Naive thymus-derived CD4-positive, alpha-beta T cell (primary cell): ENCODE results near the gene MPZL3. TPM values are rescaled to one million over a fixed set of nuclear protein-coding genes. Genes with fewer than 3 reads are reported as not detected.

Source experiments
- ATAC-seq: fragments of 150-1000 bp; cut with Tn5 transposase; 2 replicates; pipeline ENCODE4 v1.10.0; 2021; ENCODE audit warnings: mild to moderate bottlenecking, moderate library complexity
- CTCF ChIA-PET: fragments of 350-600 bp; sonication (Branson Sonifier 250); formaldehyde crosslinking; loops from one replicate; lab custom pipeline; 2021; ENCODE audit warnings: antibody characterized with exemption; lab: Charles Lee
- POLR2A ChIA-PET: fragments of 350-600 bp; sonication (Branson Sonifier 250); formaldehyde crosslinking; loops from one replicate; lab custom pipeline; 2021; ENCODE audit warnings: antibody characterized with exemption, inconsistent platforms; lab: Charles Lee
- DNase-seq, 9 donors: peaks; one replicate each; pipeline versions ENCODE4 v3.0.0 to v3.0.0-alpha.2; 2020 to 2022; ENCODE audit warnings: mixed read lengths in 1 of 9
- H3K27ac ChIP-seq: one replicate; pipeline ENCODE4 v1.7.0; 2013; ENCODE audit warnings: mild to moderate bottlenecking, low read depth, low read length, moderate library complexity
- H3K27me3 ChIP-seq, 2 donors: one replicate each; pipeline ENCODE4 v1.7.0; 2013; ENCODE audit warnings: low read length in 2 of 2, mild to moderate bottlenecking in 2 of 2, moderate library complexity in 2 of 2; ENCODE audit not compliant: control insufficient read depth in 2 of 2, insufficient read depth in 2 of 2
- H3K36me3 ChIP-seq, 3 experiments: 1 replicate in 2 of 3; 2 replicates in 1 of 3; pipeline ENCODE4 v1.7.0; 2013; ENCODE audit warnings: low read length in 3 of 3, mild to moderate bottlenecking in 3 of 3, moderate library complexity in 1 of 3; ENCODE audit not compliant: insufficient read depth in 3 of 3, control insufficient read depth in 2 of 3
- H3K4me1 ChIP-seq, 2 donors: one replicate each; pipeline ENCODE4 v1.7.0; 2013; ENCODE audit warnings: low read length in 2 of 2, mild to moderate bottlenecking in 2 of 2, moderate library complexity in 1 of 2; ENCODE audit not compliant: control insufficient read depth in 2 of 2, insufficient read depth in 2 of 2
- H3K4me3 ChIP-seq: 2 replicates; pipeline ENCODE4 v1.7.0; 2013; ENCODE audit warnings: mild to moderate bottlenecking, low read length
- H3K9me3 ChIP-seq, 3 experiments: 1 replicate in 2 of 3; 2 replicates in 1 of 3; pipeline ENCODE4 v1.7.0; 2013; ENCODE audit warnings: low read length in 3 of 3; ENCODE audit not compliant: control insufficient read depth in 2 of 3
- H3K27ac Mint-ChIP-seq, 9 donors: one replicate each; pipeline ENCODE4 v1.8.0; 2020 to 2022; ENCODE audit warnings: mixed read lengths in 9 of 9, mild to moderate bottlenecking in 8 of 9, moderate library complexity in 5 of 9, inconsistent platforms in 2 of 9
- H3K27me3 Mint-ChIP-seq, 5 donors: one replicate each; pipeline ENCODE4 v1.8.0; 2021 to 2022; ENCODE audit warnings: mixed read lengths in 5 of 5, mild to moderate bottlenecking in 1 of 5
- H3K36me3 Mint-ChIP-seq, 5 donors: one replicate each; pipeline ENCODE4 v1.8.0; 2020 to 2022; ENCODE audit warnings: mixed read lengths in 5 of 5, mild to moderate bottlenecking in 3 of 5, inconsistent platforms in 1 of 5
- H3K4me1 Mint-ChIP-seq, 7 donors: one replicate each; pipeline ENCODE4 v1.8.0; 2020 to 2022; ENCODE audit warnings: mixed read lengths in 7 of 7, mild to moderate bottlenecking in 3 of 7, inconsistent platforms in 1 of 7
- H3K4me3 Mint-ChIP-seq, 10 donors: one replicate each; pipeline ENCODE4 v1.8.0; 2020 to 2022; ENCODE audit warnings: mild to moderate bottlenecking in 10 of 10, mixed read lengths in 10 of 10, moderate library complexity in 6 of 10, inconsistent platforms in 2 of 10
- H3K9me3 Mint-ChIP-seq, 11 donors: one replicate each; pipeline ENCODE4 v1.8.0; 2020 to 2022; ENCODE audit warnings: mixed read lengths in 11 of 11, mild to moderate bottlenecking in 4 of 11, inconsistent platforms in 1 of 11, moderate library complexity in 1 of 11
- intact Hi-C, 2 donors: fragments of 100-400 bp; cut with micrococcal nuclease; formaldehyde crosslinking; loops; one replicate each; pipeline ENCODE4 v1.15.1; 2023
- polyA plus RNA-seq, 2 donors: library from polyadenylated mRNA; unstranded; fragments of 300-500 nt; fragmentation: Illumina TruSeq; gene quantifications; one replicate each; pipeline ENCODE4 v1.2.3, GENCODE V29; 2021
- total RNA-seq, 6 experiments: library from RNA in 5 of 6; stranded (reverse) in 5 of 6; gene quantifications; 1 replicate in 5 of 6; 2 replicates in 1 of 6; pipeline ENCODE4 v1.2.3 and lab custom pipeline; 2021 to 2026

Gene MPZL3
- total and polyA plus RNA-seq, 7 experiments from 2014 or later: 3.6 to 17.4 (median 14.2) TPM

DNA sequence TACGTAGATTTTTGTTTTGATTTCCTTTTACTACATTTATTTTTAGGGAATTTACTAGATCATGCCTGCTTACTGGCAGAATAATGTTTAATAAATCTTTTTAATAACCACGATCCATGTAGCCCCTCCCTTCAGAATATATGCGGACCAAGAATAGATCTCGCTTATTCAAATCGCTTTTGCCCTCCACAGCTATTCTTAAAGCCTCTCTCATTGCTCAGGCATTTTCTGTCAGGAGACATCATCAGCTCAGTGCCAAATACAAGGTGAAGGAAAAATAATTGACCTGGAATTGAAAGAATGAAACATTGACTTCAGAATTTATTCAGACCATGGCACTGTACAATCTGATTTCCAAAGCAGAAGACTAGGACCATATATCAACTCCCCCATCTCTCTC, 17.3 kb downstream of the MPZL3 start:
- peaks cover 3 to 37% (median 18%) of the 10 kb centered on the region in 5 donors for H3K36me3 Mint-ChIP-seq
- Histone ChIP-seq H3K9me3 (no peaks in the 10 kb centered on the region), H3K4me1 (peaks cover 21 to 29% of the 10 kb centered on the region in 2 donors), H3K27me3 (no peaks in the 10 kb centered on the region), H3K27ac (no peak overlapping the region), H3K4me3 (no peak overlapping the region), H3K36me3 (peaks cover 0 to 33% (median 14%) of the 10 kb centered on the region in 3 experiments)
- no peaks in the 10 kb centered on the region for H3K27me3 Mint-ChIP-seq
- intact Hi-C loops: no loop called here
- H3K9me3 Mint-ChIP-seq: no peaks in the 10 kb centered on the region
- DNase-seq (no peak), ATAC-seq (no peak)
- peaks cover 6 to 33% (median 17%) of the 10 kb centered on the region in 7 donors for H3K4me1 Mint-ChIP-seq
- ChIA-PET POLR2A (interaction anchor here (1.1 to 1.3 kb wide), 2 partner anchors 10 to 11 kb away, joined by 3 read pairs; partner anchors contain the start of gene JAML), CTCF (no interaction called here)
- H3K4me3 Mint-ChIP-seq: no peak overlapping the region
- peak overlapping the region in 3 of 9 donors; percentile 3 to 65 (median 35) for H3K27ac Mint-ChIP-seq

- Mint-ChIP-seq H3K9me3 (no peaks in the 10 kb centered on the region), H3K27ac (peak overlapping the region in 4 of 9 donors; percentile 30 to 58 (median 43)), H3K27me3 (no peaks in the 10 kb centered on the region), H3K36me3 (peaks cover 3 to 41% (median 18%) of the 10 kb centered on the region in 5 donors), H3K4me1 (peaks cover 6 to 23% (median 13%) of the 10 kb centered on the region in 7 donors), H3K4me3 (no peak overlapping the region)
- H3K9me3 ChIP-seq: no peaks in the 10 kb centered on the region
- DNase-seq: no peak
- intact Hi-C loops: loop anchor here in 1 of 2 donors (1.0 kb wide), 1 partner anchor 10 kb away; no protein-coding TSS in a partner anchor
- POLR2A ChIA-PET: interaction anchor here (1.1 to 1.3 kb wide), 2 partner anchors 9 to 12 kb away, joined by 3 read pairs; partner anchors contain the start of gene JAML
- no peak overlapping the region for H3K27ac ChIP-seq
- no peak for ATAC-seq
- H3K27me3 ChIP-seq: no peaks in the 10 kb centered on the region
- H3K36me3 ChIP-seq: peaks cover 0 to 33% (median 14%) of the 10 kb centered on the region in 3 experiments
- H3K4me3 ChIP-seq: no peak overlapping the region
- CTCF ChIA-PET: no interaction called here
- H3K4me1 ChIP-seq: peaks cover 21 to 29% of the 10 kb centered on the region in 2 donors
Observed at GRCh38 chr11:118233850-118234249, 18.3 kb downstream of the MPZL3 start.

DNA sequence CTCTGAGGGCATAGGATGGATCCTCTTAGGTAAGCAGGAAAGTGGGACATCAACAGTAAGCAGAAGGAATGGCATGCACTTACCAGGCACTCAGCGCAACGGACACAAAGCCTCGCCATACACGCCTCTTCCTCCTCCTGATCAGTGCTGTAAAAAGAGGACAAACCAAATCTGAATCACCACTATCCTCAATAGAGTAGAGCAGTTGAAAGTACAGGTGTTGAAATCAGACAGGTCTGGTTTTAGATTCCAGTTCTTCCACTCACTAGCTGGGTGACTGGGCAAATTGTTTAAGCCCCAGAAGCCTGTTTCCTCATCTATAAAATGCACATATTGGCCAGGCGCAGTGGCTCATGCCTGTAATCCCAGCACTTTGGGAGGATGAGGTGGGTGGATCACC, 18.8 kb downstream of the MPZL3 start:
- ATAC-seq (no peak), DNase-seq (no peak)
- Mint-ChIP-seq H3K27me3 (no peaks in the 10 kb centered on the region), H3K4me1 (peaks cover 5 to 22% (median 13%) of the 10 kb centered on the region in 7 donors), H3K27ac (peak overlapping the region in 4 of 9 donors; percentile 2 to 51 (median 18)), H3K4me3 (no peak overlapping the region), H3K9me3 (no peaks in the 10 kb centered on the region), H3K36me3 (peaks cover under 1 to 39% (median 18%) of the 10 kb centered on the region in 5 donors)
- CTCF ChIA-PET: no interaction called here
- no peaks in the 10 kb centered on the region for H3K27me3 ChIP-seq
- H3K4me3 ChIP-seq: no peak overlapping the region
- H3K27ac ChIP-seq: no peak overlapping the region
- intact Hi-C loops: loop anchor here in 1 of 2 donors (1.0 kb wide), 1 partner anchor 9 kb away; no protein-coding TSS in a partner anchor
- H3K36me3 ChIP-seq: peaks cover 0 to 33% (median 14%) of the 10 kb centered on the region in 3 experiments
- POLR2A ChIA-PET: interaction anchor here (1.3 kb wide), 1 partner anchor 9 kb away, joined by 5 read pairs; the partner anchor contains the start of gene JAML
- peaks cover 25 to 29% of the 10 kb centered on the region in 2 donors for H3K4me1 ChIP-seq
- no peaks in the 10 kb centered on the region for H3K9me3 ChIP-seq

GRCh38 chr11:118232659-118233058, 19.5 kb downstream of the MPZL3 start:
- intact Hi-C loops: loop anchor here in 1 of 2 donors (1.0 kb wide), 1 partner anchor 8 kb away; no protein-coding TSS in a partner anchor
- Histone ChIP-seq H3K9me3 (no peaks in the 10 kb centered on the region), H3K27ac (no peak overlapping the region), H3K4me1 (peaks cover 32 to 34% of the 10 kb centered on the region in 2 donors), H3K36me3 (peaks cover 0 to 33% (median 14%) of the 10 kb centered on the region in 3 experiments), H3K4me3 (no peak overlapping the region), H3K27me3 (no peaks in the 10 kb centered on the region)
- peak in 1 of 9 donors; percentile 50 for DNase-seq
- H3K4me3 Mint-ChIP-seq: no peak overlapping the region
- peaks cover 7 to 26% (median 16%) of the 10 kb centered on the region in 7 donors for H3K4me1 Mint-ChIP-seq
- ATAC-seq: no peak
- peaks cover 0 to 39% (median 18%) of the 10 kb centered on the region in 5 donors for H3K36me3 Mint-ChIP-seq
- ChIA-PET CTCF (no interaction called here), POLR2A (interaction anchor here (1.3 kb wide), 1 partner anchor 9 kb away, joined by 5 read pairs; the partner anchor contains the start of gene JAML)
- no peaks in the 10 kb centered on the region for H3K27me3 Mint-ChIP-seq
- H3K9me3 Mint-ChIP-seq: no peaks in the 10 kb centered on the region
- peak overlapping the region in 5 of 9 donors; percentile 30 to 71 (median 58) for H3K27ac Mint-ChIP-seq

DNA sequence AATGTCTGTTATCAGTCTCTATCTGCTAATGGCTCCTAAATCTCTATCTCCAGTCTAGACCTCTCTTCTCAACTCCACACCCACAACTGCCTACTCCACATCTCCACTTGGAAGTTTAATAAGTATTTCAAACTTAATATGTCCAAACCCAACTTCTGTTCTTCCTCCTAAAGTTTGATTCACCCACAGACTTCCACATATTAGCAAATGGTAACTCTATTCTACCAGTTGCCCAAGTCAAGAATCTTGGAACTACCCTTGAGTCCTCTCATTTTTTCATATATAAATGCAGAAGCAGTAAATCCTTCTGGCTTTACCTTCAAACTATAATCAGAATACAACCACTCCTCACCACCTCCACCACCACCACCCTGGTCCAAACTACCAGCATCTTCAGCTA, 20.7 kb downstream of the MPZL3 start:
- H3K9me3 ChIP-seq: no peaks in the 10 kb centered on the region
- no peak overlapping the region for H3K27ac ChIP-seq
- ChIA-PET POLR2A (no interaction called here), CTCF (no interaction called here)
- Mint-ChIP-seq H3K27me3 (no peaks in the 10 kb centered on the region), H3K9me3 (no peaks in the 10 kb centered on the region), H3K4me1 (peaks cover 6 to 38% (median 23%) of the 10 kb centered on the region in 7 donors), H3K36me3 (peaks cover 0 to 45% (median 18%) of the 10 kb centered on the region in 5 donors), H3K27ac (no peak overlapping the region), H3K4me3 (no peak overlapping the region)
- H3K36me3 ChIP-seq: peaks cover 0 to 27% (median 8%) of the 10 kb centered on the region in 3 experiments
- H3K27me3 ChIP-seq: no peaks in the 10 kb centered on the region
- intact Hi-C loops: no loop called here
- DNase-seq (no peak), ATAC-seq (no peak)
- H3K4me3 ChIP-seq: no peak overlapping the region
- peaks cover 44 to 46% of the 10 kb centered on the region in 2 donors for H3K4me1 ChIP-seq

GRCh38 chr11:118230088-118230487, 22.1 kb downstream of the MPZL3 start:
- ATAC-seq (peak; percentile 61), DNase-seq (peak in 6 of 9 donors; percentile 47 to 65 (median 56))
- POLR2A ChIA-PET: interaction anchor here (0.8 to 1.8 kb wide), 12 partner anchors 10 to 75 kb away, joined by 3 to 8 read pairs (median 4); partner anchors contain the start of gene CD3E
- Mint-ChIP-seq H3K27ac (no peak overlapping the region), H3K4me3 (peak overlapping the region in 6 of 10 donors; percentile 7 to 69 (median 47)), H3K4me1 (peaks cover 7 to 44% (median 34%) of the 10 kb centered on the region in 7 donors), H3K36me3 (peaks cover 0 to 47% (median 10%) of the 10 kb centered on the region in 5 donors), H3K27me3 (no peaks in the 10 kb centered on the region), H3K9me3 (no peaks in the 10 kb centered on the region)
- H3K9me3 ChIP-seq: no peaks in the 10 kb centered on the region
- H3K4me1 ChIP-seq: peaks cover 57 to 59% of the 10 kb centered on the region in 2 donors
- H3K27me3 ChIP-seq: no peaks in the 10 kb centered on the region
- CTCF ChIA-PET: interaction anchor here (1.2 to 2.4 kb wide), 3 partner anchors 12 to 61 kb away, joined by 5 to 10 read pairs (median 9); no protein-coding TSS in a partner anchor
- H3K27ac ChIP-seq: peak overlapping the region; percentile 57
- H3K4me3 ChIP-seq: peak overlapping the region; percentile 16
- peaks cover 0 to 23% (median 6%) of the 10 kb centered on the region in 3 experiments for H3K36me3 ChIP-seq
- intact Hi-C loops: no loop called here
